ENCODE measurements around the gene UNC80.

Gene UNC80

GRCh38 chr2:209809256-209809655 is 37.6 kb downstream of the UNC80 start:
- no peak for DNase-seq (ENCODE audit: low read depth in 2 of 2)

- DNase-seq (ENCODE audit: low read depth in 2 of 2) = no peak
Observed at GRCh38 chr2:209817844-209818271, 46.2 kb downstream of the UNC80 start.

- no peak for DNase-seq (ENCODE audit: low read depth in 2 of 2)
Observed at GRCh38 chr2:209818939-209819338, 47.3 kb downstream of the UNC80 start.

GRCh38 chr2:209821806-209822205 is 50.2 kb downstream of the UNC80 start:
- no peak for DNase-seq (ENCODE audit: low read depth in 2 of 2)

- DNase-seq (ENCODE audit: low read depth in 2 of 2) = no peak
Observed at GRCh38 chr2:209823484-209823883, 51.9 kb downstream of the UNC80 start.

- DNase-seq (ENCODE audit: low read depth in 2 of 2) = no peak
Observed at GRCh38 chr2:209824391-209824790, 52.8 kb downstream of the UNC80 start.

GRCh38 chr2:209830722-209831465 is 59.3 kb downstream of the UNC80 start:
- no peak for DNase-seq (ENCODE audit: low read depth in 2 of 2)

GRCh38 chr2:209834767-209835166 is 63.1 kb downstream of the UNC80 start:
- DNase-seq (ENCODE audit: low read depth in 2 of 2) = no peak

- no peak for DNase-seq (ENCODE audit: low read depth in 2 of 2)
Observed at GRCh38 chr2:209840434-209840833, 68.8 kb downstream of the UNC80 start.

- no peak for DNase-seq (ENCODE audit: low read depth in 2 of 2)
Observed at GRCh38 chr2:209845666-209846065, 74.0 kb downstream of the UNC80 start.

- DNase-seq (ENCODE audit: low read depth in 2 of 2) = no peak
Observed at GRCh38 chr2:209864716-209865295, 93.2 kb downstream of the UNC80 start.

- DNase-seq (ENCODE audit: low read depth in 2 of 2) = no peak
Observed at GRCh38 chr2:209868271-209868994, 96.8 kb downstream of the UNC80 start.

- DNase-seq (ENCODE audit: low read depth in 2 of 2) = no peak
Observed at GRCh38 chr2:209870067-209870466, 98.4 kb downstream of the UNC80 start.

GRCh38 chr2:209872675-209873074 is 101.0 kb downstream of the UNC80 start:
- DNase-seq (ENCODE audit: low read depth in 2 of 2) = no peak

GRCh38 chr2:209875270-209875669 is 103.6 kb downstream of the UNC80 start:
- no peak for DNase-seq (ENCODE audit: low read depth in 2 of 2)

- no peak for DNase-seq (ENCODE audit: low read depth in 2 of 2)
Observed at GRCh38 chr2:209876211-209876610, 104.6 kb downstream of the UNC80 start.

- no peak for DNase-seq (ENCODE audit: low read depth in 2 of 2)
Observed at GRCh38 chr2:209878701-209879100, 107.1 kb downstream of the UNC80 start.

- no peak for DNase-seq (ENCODE audit: low read depth in 2 of 2)
Observed at GRCh38 chr2:209900638-209901037, 129.0 kb downstream of the UNC80 start.

- DNase-seq (ENCODE audit: low read depth in 2 of 2) = no peak
Observed at GRCh38 chr2:209901172-209901571, 129.5 kb downstream of the UNC80 start.

GRCh38 chr2:209905691-209906090 is 134.1 kb downstream of the UNC80 start:
- DNase-seq (ENCODE audit: low read depth in 2 of 2) = no peak

- DNase-seq (ENCODE audit: low read depth in 2 of 2) = no peak
Observed at GRCh38 chr2:209907746-209908145, 136.1 kb downstream of the UNC80 start.

GRCh38 chr2:209908511-209908910 is 136.9 kb downstream of the UNC80 start:
- DNase-seq (ENCODE audit: low read depth in 2 of 2) = no peak

- no peak for DNase-seq (ENCODE audit: low read depth in 2 of 2)
Observed at GRCh38 chr2:209911486-209911885, 139.9 kb downstream of the UNC80 start.

Measured in stimulated activated CD4-positive, alpha-beta T cell treated with anti-CD3 and anti-CD28 coated beads, Interleukin-12 subunit alpha, Interleukin-12 subunit beta, amount 100 ng/mL, for 24 hours (primary cell).